Tibial nerve (tissue), 4 donors: Measurements from ENCODE around the gene CHST15. TPM values are rescaled to one million over a fixed set of nuclear protein-coding genes. Genes with fewer than 3 reads are reported as not detected.

Source experiments
- DNase-seq, 2 donors: peaks; one replicate each; pipeline ENCODE4 v3.0.0-alpha.2; 2019; ENCODE audit warnings: low spot score in 2 of 2
- H3K27ac ChIP-seq, 4 donors: fragments of 200-600 bp; sonication (generic) in 3 of 4; one replicate each; pipeline ENCODE4 v1.5.1; 2017 to 2019; ENCODE audit warnings: mild to moderate bottlenecking in 1 of 4
- H3K27me3 ChIP-seq, 2 donors: fragments of 200-600 bp; sonication (generic) in 1 of 2; one replicate each; pipeline versions ENCODE4 v1.5.1 to v1.6.0; 2017 to 2019
- H3K36me3 ChIP-seq, 3 donors: fragments of 200-600 bp; sonication (generic); one replicate each; pipeline ENCODE4 v1.5.1; 2018 to 2019
- H3K4me1 ChIP-seq, 4 donors: fragments of 200-600 bp; sonication (generic) in 3 of 4; one replicate each; pipeline ENCODE4 v1.5.1; 2017 to 2019
- H3K4me3 ChIP-seq, 4 donors: fragments of 200-600 bp; sonication (generic) in 3 of 4; one replicate each; pipeline ENCODE4 v1.5.1; 2017 to 2019; ENCODE audit warnings: mild to moderate bottlenecking in 1 of 4, moderate library complexity in 1 of 4
- H3K9me3 ChIP-seq, 4 donors: fragments of 200-600 bp; sonication (generic) in 3 of 4; one replicate each; pipeline ENCODE4 v1.5.1; 2017 to 2019
- EP300 ChIP-seq, 2 donors: sonication (generic); formaldehyde crosslinking; IDR thresholded peaks; one replicate each; pipeline ENCODE4 v1.6.1; 2017; ENCODE audit warnings: antibody characterized with exemption in 2 of 2, mild to moderate bottlenecking in 1 of 2
- POLR2A ChIP-seq, 2 donors: fragments of 450-650 bp; IDR thresholded peaks; one replicate each; pipeline ENCODE4 v1.6.1; 2017; ENCODE audit warnings: antibody characterized with exemption in 2 of 2, mild to moderate bottlenecking in 2 of 2, moderate library complexity in 2 of 2
- WGBS, 2 donors: methylation state at CpG; one replicate each; pipeline ENCODE4 v1.1.5; 2018; 5-methylcytosine and 5-hydroxymethylcytosine counted together
- total RNA-seq, 4 donors: library from RNA; depleted of rRNA; stranded (reverse); fragments of >200 nt; gene quantifications; one replicate each; pipeline ENCODE4 v1.1.0, GENCODE V29; 2016
- TF ChIP-seq, protein P1 (sequence below), 5 experiments: fragments of 200-600 bp in 3 of 5; fragments of 450-650 bp in 2 of 5; sonication (generic) in 3 of 5; IDR thresholded peaks; one replicate each; pipeline ENCODE4 v1.5.1; 2016 to 2019; ENCODE audit warnings: antibody characterized with exemption in 5 of 5, mild to moderate bottlenecking in 3 of 5, moderate library complexity in 2 of 5

Gene CHST15
- total RNA-seq, 4 donors from 2014 or later: 29.8 to 45.6 (median 34.3) TPM

DNA sequence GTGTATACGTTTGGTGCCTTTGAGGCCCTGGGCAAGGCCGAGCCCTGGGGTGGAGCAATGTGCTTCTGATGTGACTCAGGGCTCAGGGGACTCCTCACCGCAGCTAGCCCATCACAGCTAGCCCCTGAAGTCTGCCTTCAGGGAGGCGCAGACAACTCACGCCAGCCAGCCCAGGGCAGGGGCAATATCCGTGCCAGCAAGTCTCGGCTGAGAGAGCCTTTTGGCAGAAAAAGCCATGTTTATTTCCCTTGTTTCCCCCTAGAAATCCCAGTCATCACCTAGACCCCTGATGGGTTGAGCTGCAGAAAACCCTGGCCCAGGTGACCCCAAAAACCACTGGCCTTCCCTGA is 90.4 kb downstream of the CHST15 start:
- H3K9me3 ChIP-seq: no peaks in the 10 kb centered on the region
- 86 to 92% methylated on average over 7 of the region's 7 CpGs for WGBS, 2 donors
- DNase-seq: no peak
- H3K27ac ChIP-seq: no peak overlapping the region
- TF ChIP-seq, protein P1, sequence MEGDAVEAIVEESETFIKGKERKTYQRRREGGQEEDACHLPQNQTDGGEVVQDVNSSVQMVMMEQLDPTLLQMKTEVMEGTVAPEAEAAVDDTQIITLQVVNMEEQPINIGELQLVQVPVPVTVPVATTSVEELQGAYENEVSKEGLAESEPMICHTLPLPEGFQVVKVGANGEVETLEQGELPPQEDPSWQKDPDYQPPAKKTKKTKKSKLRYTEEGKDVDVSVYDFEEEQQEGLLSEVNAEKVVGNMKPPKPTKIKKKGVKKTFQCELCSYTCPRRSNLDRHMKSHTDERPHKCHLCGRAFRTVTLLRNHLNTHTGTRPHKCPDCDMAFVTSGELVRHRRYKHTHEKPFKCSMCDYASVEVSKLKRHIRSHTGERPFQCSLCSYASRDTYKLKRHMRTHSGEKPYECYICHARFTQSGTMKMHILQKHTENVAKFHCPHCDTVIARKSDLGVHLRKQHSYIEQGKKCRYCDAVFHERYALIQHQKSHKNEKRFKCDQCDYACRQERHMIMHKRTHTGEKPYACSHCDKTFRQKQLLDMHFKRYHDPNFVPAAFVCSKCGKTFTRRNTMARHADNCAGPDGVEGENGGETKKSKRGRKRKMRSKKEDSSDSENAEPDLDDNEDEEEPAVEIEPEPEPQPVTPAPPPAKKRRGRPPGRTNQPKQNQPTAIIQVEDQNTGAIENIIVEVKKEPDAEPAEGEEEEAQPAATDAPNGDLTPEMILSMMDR (IDR thresholded peaks at IDR 0.05): no peak
- TF ChIP-seq EP300 (IDR thresholded peaks at IDR 0.05) (no peak), POLR2A (IDR thresholded peaks at IDR 0.05) (no peak)
- H3K4me1 ChIP-seq: peaks cover 0 to 22% (median 0%) of the 10 kb centered on the region in 4 donors
- no peak overlapping the region for H3K4me3 ChIP-seq
- peaks cover 0 to 4% (median 0%) of the 10 kb centered on the region in 3 donors for H3K36me3 ChIP-seq
- no peaks in the 10 kb centered on the region for H3K27me3 ChIP-seq

DNA sequence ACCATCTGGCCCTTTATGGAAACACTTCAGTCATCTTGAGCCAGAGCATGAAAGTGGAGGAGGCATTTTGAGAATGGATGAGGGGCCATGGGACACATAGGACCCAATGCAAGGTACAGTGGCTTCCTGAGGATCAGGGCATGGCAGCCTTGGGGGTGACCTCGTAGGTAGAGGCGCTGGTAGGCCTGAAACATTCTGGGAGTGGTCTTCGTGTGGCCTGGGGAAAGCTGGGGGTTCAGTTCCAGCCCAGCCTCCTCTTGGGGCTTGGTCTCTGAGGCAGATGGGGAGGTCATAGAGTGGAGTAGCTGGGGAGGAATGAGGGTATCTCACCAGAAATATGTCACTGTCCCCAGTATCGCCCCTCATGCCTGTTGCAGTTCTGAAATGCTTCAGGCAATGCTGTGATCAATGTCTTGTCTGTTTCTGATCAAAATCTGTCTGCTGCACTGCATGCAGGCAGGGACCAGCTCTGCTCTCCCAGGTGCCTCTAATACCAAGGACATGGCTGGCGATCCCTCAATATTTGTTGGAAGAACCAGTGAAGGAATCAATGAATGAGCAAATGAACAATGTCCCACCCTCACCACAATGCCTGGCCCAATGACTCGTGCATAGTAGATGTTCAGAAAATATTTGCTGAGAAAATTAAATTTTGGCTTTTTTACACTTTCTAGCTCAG is 90.9 kb downstream of the CHST15 start:
- 80 to 83% methylated on average over 6 of the region's 6 CpGs for WGBS, 2 donors
- H3K4me1 ChIP-seq: peaks cover 0 to 24% (median 0%) of the 10 kb centered on the region in 4 donors
- no peaks in the 10 kb centered on the region for H3K9me3 ChIP-seq
- no peaks in the 10 kb centered on the region for H3K27me3 ChIP-seq
- TF ChIP-seq POLR2A (IDR thresholded peaks at IDR 0.05) (no peak), EP300 (IDR thresholded peaks at IDR 0.05) (no peak)
- TF ChIP-seq, protein P1 (IDR thresholded peaks at IDR 0.05): no peak
- H3K4me3 ChIP-seq: no peak overlapping the region
- no peak overlapping the region for H3K27ac ChIP-seq
- DNase-seq: no peak
- H3K36me3 ChIP-seq: no peaks in the 10 kb centered on the region

DNA sequence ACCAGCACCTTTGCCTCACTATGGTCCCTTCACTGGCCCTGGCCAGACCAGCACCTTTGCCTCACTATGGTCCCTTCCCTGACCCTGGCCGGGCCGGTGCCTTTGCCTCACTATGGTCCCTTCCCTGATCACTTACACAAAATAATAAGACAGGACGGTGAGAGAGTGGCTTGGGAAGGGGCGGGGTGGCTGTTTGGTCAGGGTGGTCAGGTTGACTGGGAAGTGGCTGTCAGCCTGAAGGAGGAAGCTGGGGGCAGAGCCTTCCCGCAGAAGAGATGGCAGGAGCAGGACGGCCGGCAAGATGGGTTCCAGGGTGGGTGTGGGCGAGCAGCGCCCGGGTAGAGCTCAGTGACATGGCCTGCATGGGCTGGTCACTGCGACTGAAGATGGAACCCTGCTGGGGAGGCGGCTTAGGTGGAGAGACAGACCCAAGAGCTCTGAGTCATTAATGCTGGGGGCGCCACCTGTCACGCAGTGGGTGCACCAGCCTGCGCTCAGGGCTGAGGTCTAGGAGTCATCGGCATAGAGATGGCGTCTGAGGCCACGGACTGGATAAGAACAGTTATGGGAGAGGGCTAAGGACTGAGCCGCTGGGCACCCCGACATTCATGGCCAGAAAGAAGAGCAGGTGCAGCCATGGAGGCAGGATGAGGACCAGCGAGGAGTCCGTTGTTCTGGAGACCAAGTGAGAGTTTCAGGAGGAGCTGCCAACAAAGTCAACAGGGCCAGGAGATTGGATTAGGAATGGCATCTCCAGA is 91.8 kb downstream of the CHST15 start:
- H3K4me1 ChIP-seq: peaks cover 0 to 33% (median under 1%) of the 10 kb centered on the region in 4 donors
- no peaks in the 10 kb centered on the region for H3K9me3 ChIP-seq
- no peak for TF ChIP-seq EP300 (IDR thresholded peaks at IDR 0.05)
- TF ChIP-seq POLR2A (IDR thresholded peaks at IDR 0.05): no peak
- TF ChIP-seq, protein P1 (IDR thresholded peaks at IDR 0.05): no peak
- 84 to 92% methylated on average over 22 of the region's 22 CpGs for WGBS, 2 donors
- no peaks in the 10 kb centered on the region for H3K36me3 ChIP-seq
- no peaks in the 10 kb centered on the region for H3K27me3 ChIP-seq
- DNase-seq: no peak
- H3K27ac ChIP-seq: no peak overlapping the region
- H3K4me3 ChIP-seq: no peak overlapping the region

DNA sequence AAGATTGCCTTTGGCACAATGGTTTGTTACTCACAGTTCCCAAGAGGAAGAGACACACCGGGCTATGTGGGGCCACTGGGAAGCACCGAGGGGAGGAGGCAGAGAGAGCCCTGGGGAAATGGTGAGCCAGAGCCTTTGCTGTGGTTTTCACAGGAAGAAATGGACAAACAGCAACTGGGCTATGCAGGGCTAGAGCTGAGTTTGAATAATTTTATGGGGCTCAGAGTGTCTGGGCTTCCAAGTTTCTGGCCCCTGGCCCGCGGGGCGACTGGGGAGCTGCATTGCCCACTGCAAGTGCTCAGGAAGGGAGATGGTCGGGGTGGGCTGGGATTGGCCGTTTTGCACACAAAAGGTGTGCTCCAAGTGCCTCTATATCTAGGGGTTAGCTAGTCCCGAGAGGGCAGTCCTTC is 92.6 kb downstream of the CHST15 start:
- Histone ChIP-seq H3K9me3 (no peaks in the 10 kb centered on the region), H3K4me1 (peaks cover 0 to 33% (median 4%) of the 10 kb centered on the region in 4 donors), H3K4me3 (no peak overlapping the region), H3K36me3 (no peaks in the 10 kb centered on the region), H3K27me3 (no peaks in the 10 kb centered on the region), H3K27ac (no peak overlapping the region)
- 77 to 79% methylated on average over 8 of the region's 8 CpGs for WGBS, 2 donors
- no peak for DNase-seq
- TF ChIP-seq, protein P1 (IDR thresholded peaks at IDR 0.05): no peak
- no peak for TF ChIP-seq POLR2A (IDR thresholded peaks at IDR 0.05)
- TF ChIP-seq EP300 (IDR thresholded peaks at IDR 0.05): no peak

DNA sequence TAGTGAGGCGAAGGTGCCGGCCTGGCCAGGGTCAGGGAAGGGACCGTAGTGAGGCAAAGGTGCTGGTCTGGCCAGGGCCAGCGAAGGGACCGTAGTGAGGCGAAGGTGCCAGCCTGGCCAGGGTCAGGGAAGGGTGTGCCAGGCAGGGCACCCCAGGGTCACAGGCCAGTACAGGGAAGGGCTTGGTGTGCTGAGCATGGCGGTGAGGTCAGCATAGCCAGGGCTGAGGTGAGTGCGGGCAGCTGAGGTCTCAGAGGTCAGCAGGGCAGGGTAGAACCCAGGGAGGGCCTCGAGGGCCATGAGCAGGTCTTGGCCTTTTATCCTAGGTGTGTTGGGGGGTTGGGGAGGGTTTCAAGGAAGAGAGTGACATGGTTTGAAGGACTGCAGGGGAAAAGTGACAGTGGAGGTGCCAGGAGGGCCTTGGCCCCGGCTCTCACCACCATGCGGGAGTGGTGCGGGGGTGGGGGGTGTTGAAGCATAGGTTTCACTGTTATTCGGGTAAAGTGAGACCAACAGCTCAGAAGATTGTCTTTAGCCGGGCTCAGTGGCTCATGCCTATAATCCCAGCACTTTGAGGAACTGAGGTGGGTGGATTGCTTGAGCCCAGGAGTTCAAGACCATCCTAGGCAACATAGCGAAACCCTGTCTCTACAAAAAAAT is 93.3 kb downstream of the CHST15 start:
- Histone ChIP-seq H3K27me3 (no peaks in the 10 kb centered on the region), H3K27ac (no peak overlapping the region), H3K36me3 (no peaks in the 10 kb centered on the region), H3K4me3 (no peak overlapping the region), H3K4me1 (peaks cover 0 to 33% (median 11%) of the 10 kb centered on the region in 4 donors), H3K9me3 (no peaks in the 10 kb centered on the region)
- TF ChIP-seq EP300 (IDR thresholded peaks at IDR 0.05): no peak
- no peak for TF ChIP-seq POLR2A (IDR thresholded peaks at IDR 0.05)
- TF ChIP-seq, protein P1 (IDR thresholded peaks at IDR 0.05): no peak
- 86 to 93% methylated on average over 15 of the region's 15 CpGs for whole genome bisulfite sequencing, 2 donors
- DNase-seq: no peak
